ENCODE results near the gene TTC39C. TPM values are rescaled to one million over a fixed set of nuclear protein-coding genes. Genes with fewer than 3 reads are reported as not detected.

Gene TTC39C
- total and polyA plus RNA-seq, 12 donors: 3.5 to 8.1 (median 5.2) TPM

DNA sequence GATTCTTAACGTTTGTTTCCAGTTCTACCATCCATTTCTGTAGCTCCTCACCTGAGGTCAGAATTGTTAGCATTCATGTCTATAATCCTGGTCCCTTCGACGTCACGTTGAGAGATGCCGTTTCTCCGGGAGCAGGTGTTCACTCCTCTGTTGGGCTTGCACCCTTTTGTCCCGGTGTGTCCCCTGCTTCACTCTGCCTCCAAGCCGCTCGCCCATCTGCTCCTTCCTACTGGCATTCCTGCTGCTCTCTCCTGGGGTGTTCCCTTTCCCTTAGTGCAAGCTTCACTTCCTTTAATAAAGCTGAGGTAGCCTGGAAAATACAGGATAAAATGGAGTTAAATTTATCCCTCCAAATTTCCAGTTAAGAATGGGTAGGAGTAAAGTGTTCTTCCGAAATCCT lies 62.4 kb downstream of the TTC39C start:
- H3K27me3 ChIP-seq: no peaks in the 10 kb centered on the region
- peaks cover 0 to 34% (median 15%) of the 10 kb centered on the region in 9 donors for H3K4me1 ChIP-seq
- DNase-seq (no peak), ATAC-seq (no peak)
- intact Hi-C loops (cut with DNase I): loop anchor here in 1 of 10 donors (5.0 kb wide), 2 partner anchors 40 to 250 kb away; no protein-coding TSS in a partner anchor
- 92% methylated on average over 10 of the region's 10 CpGs for WGBS, 2 donors
- H3K27ac ChIP-seq: peak overlapping the region; percentile 49 to 83 (median 64)
- H3K4me3 ChIP-seq: no peak overlapping the region
- H3K9me3 ChIP-seq: no peaks in the 10 kb centered on the region
- peaks cover 0 to 26% (median 0%) of the 10 kb centered on the region in 9 donors for H3K36me3 ChIP-seq
- TF ChIP-seq, protein P1, sequence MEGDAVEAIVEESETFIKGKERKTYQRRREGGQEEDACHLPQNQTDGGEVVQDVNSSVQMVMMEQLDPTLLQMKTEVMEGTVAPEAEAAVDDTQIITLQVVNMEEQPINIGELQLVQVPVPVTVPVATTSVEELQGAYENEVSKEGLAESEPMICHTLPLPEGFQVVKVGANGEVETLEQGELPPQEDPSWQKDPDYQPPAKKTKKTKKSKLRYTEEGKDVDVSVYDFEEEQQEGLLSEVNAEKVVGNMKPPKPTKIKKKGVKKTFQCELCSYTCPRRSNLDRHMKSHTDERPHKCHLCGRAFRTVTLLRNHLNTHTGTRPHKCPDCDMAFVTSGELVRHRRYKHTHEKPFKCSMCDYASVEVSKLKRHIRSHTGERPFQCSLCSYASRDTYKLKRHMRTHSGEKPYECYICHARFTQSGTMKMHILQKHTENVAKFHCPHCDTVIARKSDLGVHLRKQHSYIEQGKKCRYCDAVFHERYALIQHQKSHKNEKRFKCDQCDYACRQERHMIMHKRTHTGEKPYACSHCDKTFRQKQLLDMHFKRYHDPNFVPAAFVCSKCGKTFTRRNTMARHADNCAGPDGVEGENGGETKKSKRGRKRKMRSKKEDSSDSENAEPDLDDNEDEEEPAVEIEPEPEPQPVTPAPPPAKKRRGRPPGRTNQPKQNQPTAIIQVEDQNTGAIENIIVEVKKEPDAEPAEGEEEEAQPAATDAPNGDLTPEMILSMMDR (IDR thresholded peaks at IDR 0.05): no peak

DNA sequence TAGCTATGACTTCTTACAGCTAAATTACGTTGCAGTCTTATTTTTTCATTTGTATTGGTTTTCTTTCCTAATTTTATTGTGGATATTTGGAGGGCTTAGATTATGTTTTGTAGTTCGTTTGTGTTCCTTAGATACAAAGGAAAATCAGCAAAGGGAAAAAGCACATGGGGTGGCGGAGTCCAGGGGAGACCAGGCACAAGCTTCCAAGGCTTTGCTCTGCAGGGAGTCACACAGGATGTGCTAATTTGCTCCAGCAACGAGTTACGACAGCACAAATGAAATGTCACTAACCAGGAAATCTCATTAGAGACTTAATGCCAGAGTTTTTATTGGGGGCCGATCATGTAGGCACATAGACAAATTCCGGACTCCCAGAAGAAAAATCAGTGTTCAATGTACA lies 63.8 kb downstream of the TTC39C start:
- WGBS, 2 donors: 68 to 70% methylated on average over 7 of the region's 7 CpGs

GRCh38 chr18:24080861-24081260 lies 66.3 kb downstream of the TTC39C start:
- Histone ChIP-seq H3K4me3 (no peak overlapping the region), H3K4me1 (peaks cover 0 to 31% (median 12%) of the 10 kb centered on the region in 9 donors), H3K27ac (no peak overlapping the region), H3K27me3 (no peaks in the 10 kb centered on the region), H3K9me3 (no peaks in the 10 kb centered on the region), H3K36me3 (peaks cover 0 to 39% (median 0%) of the 10 kb centered on the region in 9 donors)
- TF ChIP-seq, protein P1 (IDR thresholded peaks at IDR 0.05): no peak
- WGBS, 2 donors: 91 to 92% methylated on average over 7 of the region's 7 CpGs
- ATAC-seq (no peak), DNase-seq (no peak)
- intact Hi-C loops (cut with DNase I): no loop called here

More for the DNA sequence above, 63.8 kb downstream of the TTC39C start:
- Histone ChIP-seq H3K4me3 (no peak overlapping the region), H3K9me3 (no peaks in the 10 kb centered on the region), H3K4me1 (peaks cover 0 to 34% (median 15%) of the 10 kb centered on the region in 9 donors), H3K27ac (peak overlapping the region in 5 of 10 donors; percentile 19 to 75 (median 54)), H3K36me3 (peaks cover 0 to 27% (median 0%) of the 10 kb centered on the region in 9 donors), H3K27me3 (no peaks in the 10 kb centered on the region)
- ATAC-seq (peak in 2 of 8 donors; percentile 13 to 22), DNase-seq (no peak)
- TF ChIP-seq, protein P1 (IDR thresholded peaks at IDR 0.05): no peak
- intact Hi-C loops (cut with DNase I): loop anchor here in 1 of 10 donors (5.0 kb wide), 2 partner anchors 39 to 251 kb away; no protein-coding TSS in a partner anchor

DNA sequence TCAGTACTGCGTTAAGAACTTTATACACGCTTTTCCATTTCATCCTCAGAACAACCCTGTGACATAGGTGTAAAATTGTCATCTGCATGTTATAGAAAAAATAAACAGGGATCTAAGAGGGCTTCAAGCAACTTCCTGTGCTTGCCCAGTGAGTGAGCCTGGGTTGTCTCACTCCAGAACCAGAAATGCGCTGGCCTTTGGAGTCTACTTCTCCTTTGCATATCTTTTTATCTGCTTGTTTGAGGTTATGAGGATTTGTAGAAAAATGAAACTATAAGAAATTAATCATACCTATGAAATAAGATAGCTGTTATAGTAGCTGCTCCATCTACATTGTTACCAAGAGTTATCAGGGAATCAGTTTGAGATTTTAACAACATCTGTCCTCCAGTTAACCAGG lies 69.0 kb downstream of the TTC39C start:
- DNase-seq (no peak), ATAC-seq (no peak)
- Histone ChIP-seq H3K27me3 (no peaks in the 10 kb centered on the region), H3K4me1 (peaks cover 0 to 12% (median 4%) of the 10 kb centered on the region in 9 donors), H3K4me3 (no peak overlapping the region), H3K36me3 (peaks cover 0 to 47% (median 0%) of the 10 kb centered on the region in 9 donors), H3K9me3 (no peaks in the 10 kb centered on the region), H3K27ac (no peak overlapping the region)
- WGBS, 2 donors: 87 to 88% methylated on average over 3 of the region's 3 CpGs
- TF ChIP-seq, protein P1 (IDR thresholded peaks at IDR 0.05): no peak
- intact Hi-C loops (cut with DNase I): no loop called here

Measured in heart right ventricle (tissue), 16 donors.